HCT116 (cell line): ENCODE measurements around the gene NUDT16.

Experiments used
- CEBPB ChIP-seq: IDR thresholded peaks from 2 replicates; pipeline ENCODE4 v1.6.1; 2012; ENCODE audit warnings: low read depth
- EZH2phosphoT487 ChIP-seq: fragments of 200-600 bp; IDR thresholded peaks from 2 replicates; pipeline ENCODE4 v1.6.1; 2018; ENCODE audit warnings: antibody characterized with exemption, borderline replicate concordance
- FOSL1 ChIP-seq: IDR thresholded peaks from 2 replicates; pipeline ENCODE4 v1.6.1; 2012; ENCODE audit warnings: low read depth
- POLR2A ChIP-seq: IDR thresholded peaks from 2 replicates; pipeline ENCODE4 v1.7.0; 2011; ENCODE audit warnings: borderline replicate concordance; ENCODE audit not compliant: insufficient read depth, insufficient read length; ENCODE audit errors: extremely low read depth
- POLR2AphosphoS5 ChIP-seq: IDR thresholded peaks from 2 replicates; pipeline ENCODE4 v1.6.1; 2011; ENCODE audit warnings: mild to moderate bottlenecking, low read depth, low read length, moderate library complexity
- RAD21 ChIP-seq: IDR thresholded peaks from 2 replicates; pipeline ENCODE4 v1.6.1; 2012; ENCODE audit warnings: low read depth, mild to moderate bottlenecking
- SIN3A ChIP-seq: IDR thresholded peaks from 2 replicates; pipeline ENCODE4 v1.6.1; 2012; ENCODE audit warnings: low read depth
- YY1 ChIP-seq: IDR thresholded peaks from 2 replicates; pipeline ENCODE4 v1.6.1; 2011; ENCODE audit warnings: low read length, low read depth, moderate library complexity, mild to moderate bottlenecking; ENCODE audit not compliant: insufficient replicate concordance; ENCODE audit errors: extremely low read depth
- TF ChIP-seq, protein P1 (sequence below), 3 experiments: fragments of 200-600 bp in 1 of 3; sonication (generic) in 1 of 3; IDR thresholded peaks in 2 of 3; conservative IDR thresholded peaks in 1 of 3; 2 replicates each; pipeline ENCODE4 v1.5.1; 2012 to 2017; ENCODE audit warnings: low read depth in 2 of 3, low read length in 2 of 3, antibody characterized with exemption in 1 of 3, borderline replicate concordance in 1 of 3, control low read depth in 1 of 3, mild to moderate bottlenecking in 1 of 3, mixed read lengths in 1 of 3, mixed run types in 1 of 3, moderate library complexity in 1 of 3; ENCODE audit not compliant: insufficient read depth in 1 of 3
- TF ChIP-seq, protein P2 (sequence below): IDR thresholded peaks from 2 replicates; pipeline ENCODE4 v1.6.1; 2011; ENCODE audit warnings: mild to moderate bottlenecking, low read length, moderate library complexity; ENCODE audit not compliant: insufficient replicate concordance; ENCODE audit errors: extremely low read depth
- TF ChIP-seq, protein P3 (sequence below): IDR thresholded peaks from 2 replicates; pipeline ENCODE4 v1.6.1; 2012

DNA sequence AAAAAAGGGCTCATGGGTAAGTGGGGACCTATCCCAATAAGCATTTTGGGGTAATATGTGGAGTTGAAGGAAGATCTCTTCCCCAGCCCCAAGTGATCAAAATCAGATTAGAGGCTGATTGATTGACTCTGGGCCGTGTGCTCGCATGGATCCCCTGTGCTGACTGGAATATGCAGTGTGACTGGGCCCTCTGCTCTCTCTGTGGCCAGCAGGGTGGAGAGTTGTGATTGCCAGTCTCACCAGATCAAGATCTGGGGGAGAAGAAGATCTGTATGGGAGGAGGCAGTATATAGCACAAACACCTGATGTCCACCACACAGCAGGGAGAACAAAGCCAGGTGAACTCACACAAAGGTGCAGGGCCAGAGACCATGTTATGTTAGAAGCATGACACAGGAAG is 8.8 kb downstream of the NUDT16 start:
- TF ChIP-seq POLR2A, result no peak
- no peak for TF ChIP-seq EZH2phosphoT487
- TF ChIP-seq RAD21, result no peak
- TF ChIP-seq, protein P1, sequence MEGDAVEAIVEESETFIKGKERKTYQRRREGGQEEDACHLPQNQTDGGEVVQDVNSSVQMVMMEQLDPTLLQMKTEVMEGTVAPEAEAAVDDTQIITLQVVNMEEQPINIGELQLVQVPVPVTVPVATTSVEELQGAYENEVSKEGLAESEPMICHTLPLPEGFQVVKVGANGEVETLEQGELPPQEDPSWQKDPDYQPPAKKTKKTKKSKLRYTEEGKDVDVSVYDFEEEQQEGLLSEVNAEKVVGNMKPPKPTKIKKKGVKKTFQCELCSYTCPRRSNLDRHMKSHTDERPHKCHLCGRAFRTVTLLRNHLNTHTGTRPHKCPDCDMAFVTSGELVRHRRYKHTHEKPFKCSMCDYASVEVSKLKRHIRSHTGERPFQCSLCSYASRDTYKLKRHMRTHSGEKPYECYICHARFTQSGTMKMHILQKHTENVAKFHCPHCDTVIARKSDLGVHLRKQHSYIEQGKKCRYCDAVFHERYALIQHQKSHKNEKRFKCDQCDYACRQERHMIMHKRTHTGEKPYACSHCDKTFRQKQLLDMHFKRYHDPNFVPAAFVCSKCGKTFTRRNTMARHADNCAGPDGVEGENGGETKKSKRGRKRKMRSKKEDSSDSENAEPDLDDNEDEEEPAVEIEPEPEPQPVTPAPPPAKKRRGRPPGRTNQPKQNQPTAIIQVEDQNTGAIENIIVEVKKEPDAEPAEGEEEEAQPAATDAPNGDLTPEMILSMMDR (IDR thresholded peaks at IDR 0.05 in 2 of 3, conservative IDR thresholded peaks at IDR 0.05 in 1 of 3; ENCODE audit: borderline replicate concordance in 1 of 3, insufficient read depth in 1 of 3, low read depth in 2 of 3, low read length in 2 of 3), result no peak
- TF ChIP-seq FOSL1, result no peak
- TF ChIP-seq, protein P2, sequence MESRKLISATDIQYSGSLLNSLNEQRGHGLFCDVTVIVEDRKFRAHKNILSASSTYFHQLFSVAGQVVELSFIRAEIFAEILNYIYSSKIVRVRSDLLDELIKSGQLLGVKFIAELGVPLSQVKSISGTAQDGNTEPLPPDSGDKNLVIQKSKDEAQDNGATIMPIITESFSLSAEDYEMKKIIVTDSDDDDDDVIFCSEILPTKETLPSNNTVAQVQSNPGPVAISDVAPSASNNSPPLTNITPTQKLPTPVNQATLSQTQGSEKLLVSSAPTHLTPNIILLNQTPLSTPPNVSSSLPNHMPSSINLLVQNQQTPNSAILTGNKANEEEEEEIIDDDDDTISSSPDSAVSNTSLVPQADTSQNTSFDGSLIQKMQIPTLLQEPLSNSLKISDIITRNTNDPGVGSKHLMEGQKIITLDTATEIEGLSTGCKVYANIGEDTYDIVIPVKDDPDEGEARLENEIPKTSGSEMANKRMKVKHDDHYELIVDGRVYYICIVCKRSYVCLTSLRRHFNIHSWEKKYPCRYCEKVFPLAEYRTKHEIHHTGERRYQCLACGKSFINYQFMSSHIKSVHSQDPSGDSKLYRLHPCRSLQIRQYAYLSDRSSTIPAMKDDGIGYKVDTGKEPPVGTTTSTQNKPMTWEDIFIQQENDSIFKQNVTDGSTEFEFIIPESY, result no peak
- TF ChIP-seq, protein P3, sequence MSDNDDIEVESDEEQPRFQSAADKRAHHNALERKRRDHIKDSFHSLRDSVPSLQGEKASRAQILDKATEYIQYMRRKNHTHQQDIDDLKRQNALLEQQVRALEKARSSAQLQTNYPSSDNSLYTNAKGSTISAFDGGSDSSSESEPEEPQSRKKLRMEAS, result no peak
- TF ChIP-seq SIN3A, result no peak
- TF ChIP-seq POLR2AphosphoS5, result no peak
- TF ChIP-seq CEBPB, result no peak
- no peak for TF ChIP-seq YY1
